ENCODE results near the gene KCNQ1. TPM values are rescaled to one million over a fixed set of nuclear protein-coding genes. Genes with fewer than 3 reads are reported as not detected.

The KCNQ1 gene
- total RNA-seq, 1 experiment from 2014 or later, result 9.2 TPM

- Mint-ChIP-seq H3K9me3 (ENCODE audit: low read depth, unreplicated experiment) (no peaks in the 10 kb centered on the region), H3K27ac (ENCODE audit: unreplicated experiment) (no peak overlapping the region), H3K36me3 (ENCODE audit: insufficient read depth, unreplicated experiment) (peaks cover 5% of the 10 kb centered on the region), H3K4me3 (ENCODE audit: low read depth, unreplicated experiment) (no peak overlapping the region), H3K4me1 (ENCODE audit: low read depth, unreplicated experiment) (peaks cover 15% of the 10 kb centered on the region), H3K27me3 (ENCODE audit: unreplicated experiment) (no peaks in the 10 kb centered on the region)
- CTCF ChIA-PET, result interaction anchor here (1.0 to 4.4 kb wide), 4 partner anchors 104 to 399 kb away, joined by 3 to 100 read pairs (median 22); partner anchors contain the start of gene PHLDA2
- no peak for TF ChIP-seq CTCF (IDR thresholded peaks at IDR 0.05; ENCODE audit: unreplicated experiment)
- intact Hi-C loops (cut with micrococcal nuclease; ENCODE audit: unreplicated experiment), result loop anchor here (1.0 to 10.0 kb wide), 3 partner anchors 103 to 491 kb away; partner anchors contain the start of gene KCNQ1OT1
- no peak for DNase-seq
- no TSS peak for BruUV-seq (replicated peaks)
These were observed 86.0 kb downstream of the KCNQ1 start for GRCh38 chr11:2530855-2531200.

GRCh38 chr11:2531277-2531986 lies 86.6 kb downstream of the KCNQ1 start:
- DNase-seq, result peak; percentile 87
- no TSS peak for BruUV-seq (replicated peaks)
- Mint-ChIP-seq H3K27me3 (ENCODE audit: unreplicated experiment) (no peaks in the 10 kb centered on the region), H3K9me3 (ENCODE audit: low read depth, unreplicated experiment) (no peaks in the 10 kb centered on the region), H3K4me1 (ENCODE audit: low read depth, unreplicated experiment) (peaks cover 15% of the 10 kb centered on the region), H3K36me3 (ENCODE audit: insufficient read depth, unreplicated experiment) (peaks cover 5% of the 10 kb centered on the region), H3K27ac (ENCODE audit: unreplicated experiment) (no peak overlapping the region), H3K4me3 (ENCODE audit: low read depth, unreplicated experiment) (no peak overlapping the region)
- CTCF ChIA-PET, result interaction anchor here (0.5 to 4.4 kb wide), 5 partner anchors 105 to 398 kb away, joined by 3 to 100 read pairs (median 6); partner anchors contain the start of gene PHLDA2
- intact Hi-C loops (cut with micrococcal nuclease; ENCODE audit: unreplicated experiment), result loop anchor here (1.0 to 10.0 kb wide), 3 partner anchors 103 to 491 kb away; partner anchors contain the start of gene KCNQ1OT1
- TF ChIP-seq CTCF (IDR thresholded peaks at IDR 0.05; ENCODE audit: unreplicated experiment), result peak; percentile 97

- H3K27ac Mint-ChIP-seq (ENCODE audit: unreplicated experiment), result no peak overlapping the region
- no peak overlapping the region for H3K4me3 Mint-ChIP-seq (ENCODE audit: low read depth, unreplicated experiment)
- no peaks in the 10 kb centered on the region for H3K27me3 Mint-ChIP-seq (ENCODE audit: unreplicated experiment)
- intact Hi-C loops (cut with micrococcal nuclease; ENCODE audit: unreplicated experiment), result loop anchor here (1.0 to 10.0 kb wide), 4 partner anchors 104 to 490 kb away; partner anchors contain the start of gene KCNQ1OT1
- no TSS peak for BruUV-seq (replicated peaks)
- CTCF ChIA-PET, result interaction anchor here (1.0 to 4.4 kb wide), 8 partner anchors 105 to 560 kb away, joined by 3 to 100 read pairs (median 7); partner anchors contain the start of genes CDKN1C and PHLDA2
- no peak for DNase-seq
- no peak for TF ChIP-seq CTCF (IDR thresholded peaks at IDR 0.05; ENCODE audit: unreplicated experiment)
- H3K4me1 Mint-ChIP-seq (ENCODE audit: low read depth, unreplicated experiment), result peaks cover 15% of the 10 kb centered on the region
- no peaks in the 10 kb centered on the region for H3K9me3 Mint-ChIP-seq (ENCODE audit: low read depth, unreplicated experiment)
- H3K36me3 Mint-ChIP-seq (ENCODE audit: insufficient read depth, unreplicated experiment), result peaks cover 5% of the 10 kb centered on the region
These were observed 87.3 kb downstream of the KCNQ1 start for GRCh38 chr11:2531987-2532703.

- H3K4me1 Mint-ChIP-seq (ENCODE audit: low read depth, unreplicated experiment), result peaks cover 15% of the 10 kb centered on the region
- BruUV-seq (replicated peaks), result no TSS peak
- peak; percentile 98 for TF ChIP-seq CTCF (IDR thresholded peaks at IDR 0.05; ENCODE audit: unreplicated experiment)
- peak; percentile 96 for DNase-seq
- no peaks in the 10 kb centered on the region for H3K27me3 Mint-ChIP-seq (ENCODE audit: unreplicated experiment)
- H3K36me3 Mint-ChIP-seq (ENCODE audit: insufficient read depth, unreplicated experiment), result peaks cover 5% of the 10 kb centered on the region
- CTCF ChIA-PET, result interaction anchor here (0.8 to 4.4 kb wide), 12 partner anchors 106 to 559 kb away, joined by 3 to 100 read pairs (median 5); partner anchors contain the start of genes CDKN1C, NAP1L4 and PHLDA2
- peak overlapping the region; percentile 39 for H3K4me3 Mint-ChIP-seq (ENCODE audit: low read depth, unreplicated experiment)
- no peaks in the 10 kb centered on the region for H3K9me3 Mint-ChIP-seq (ENCODE audit: low read depth, unreplicated experiment)
- H3K27ac Mint-ChIP-seq (ENCODE audit: unreplicated experiment), result peak overlapping the region; percentile 26
- intact Hi-C loops (cut with micrococcal nuclease; ENCODE audit: unreplicated experiment), result loop anchor here (1.0 to 10.0 kb wide), 4 partner anchors 162 to 489 kb away; partner anchors contain the start of gene KCNQ1OT1
These were observed 88.1 kb downstream of the KCNQ1 start for GRCh38 chr11:2532704-2533586.

All from Calu3 (cell line).